Gastrocnemius medialis (tissue), 4 donors: Measurements from ENCODE around the gene CRYM.

Experiments
- CTCF ChIP-seq, 5 experiments: fragments of 450-650 bp in 3 of 5; fragments of 200-600 bp in 2 of 5; sonication (generic) in 2 of 5; IDR thresholded peaks in 4 of 5; conservative IDR thresholded peaks in 1 of 5; 1 replicate in 4 of 5; 2 replicates in 1 of 5; pipeline ENCODE4 v1.5.1; 2016 to 2019; ENCODE audit warnings: antibody characterized with exemption in 5 of 5, mild to moderate bottlenecking in 3 of 5, moderate library complexity in 3 of 5
- POLR2A ChIP-seq, 2 donors: fragments of 450-650 bp; IDR thresholded peaks; one replicate each; pipeline ENCODE4 v1.6.1; 2017; ENCODE audit warnings: antibody characterized with exemption in 2 of 2, mild to moderate bottlenecking in 2 of 2, moderate library complexity in 2 of 2

- no peak for TF ChIP-seq CTCF (IDR thresholded peaks at IDR 0.05 in 4 of 5, conservative IDR thresholded peaks at IDR 0.05 in 1 of 5)
- no peak for TF ChIP-seq POLR2A (IDR thresholded peaks at IDR 0.05)
These were observed 49.7 kb downstream of the CRYM start for GRCh38 chr16:21228361-21228872.
